ENCODE results near the gene RETREG2. TPM values are rescaled to one million over a fixed set of nuclear protein-coding genes. Genes with fewer than 3 reads are reported as not detected.

The RETREG2 gene
- total RNA-seq, 4 donors from 2014 or later = 82.3 to 122 (median 100) TPM

DNA sequence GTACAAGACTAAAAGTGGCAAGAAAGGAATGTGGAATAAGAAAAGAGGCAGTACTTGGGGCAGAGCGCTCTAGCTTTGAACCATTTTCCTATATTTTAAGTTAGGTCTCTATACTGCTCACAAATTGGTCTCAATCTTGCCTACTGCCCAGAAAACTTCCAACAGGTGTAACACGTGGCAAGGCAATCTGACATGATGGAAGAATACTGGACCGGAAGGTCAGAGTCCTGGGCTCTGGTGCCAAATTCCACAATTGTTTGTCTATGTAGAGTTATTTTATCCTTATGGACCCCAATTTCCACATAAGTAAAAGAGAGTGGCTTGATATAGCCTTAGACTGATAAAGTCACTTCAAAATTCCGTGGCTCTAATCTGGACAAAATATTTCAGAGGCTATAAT lies 46.3 kb upstream of the RETREG2 start:
- no peak for DNase-seq
- Histone ChIP-seq H3K27ac (no peak overlapping the region), H3K4me1 (peaks cover 0 to 2% of the 10 kb centered on the region in 2 donors), H3K9me3 (no peaks in the 10 kb centered on the region), H3K27me3 (no peaks in the 10 kb centered on the region), H3K4me3 (replicated peaks in 1 of 3) (no peak overlapping the region), H3K36me3 (no peaks in the 10 kb centered on the region)
- intact Hi-C loops (cut with DNase I) = no loop called here
- TF ChIP-seq, protein P1, sequence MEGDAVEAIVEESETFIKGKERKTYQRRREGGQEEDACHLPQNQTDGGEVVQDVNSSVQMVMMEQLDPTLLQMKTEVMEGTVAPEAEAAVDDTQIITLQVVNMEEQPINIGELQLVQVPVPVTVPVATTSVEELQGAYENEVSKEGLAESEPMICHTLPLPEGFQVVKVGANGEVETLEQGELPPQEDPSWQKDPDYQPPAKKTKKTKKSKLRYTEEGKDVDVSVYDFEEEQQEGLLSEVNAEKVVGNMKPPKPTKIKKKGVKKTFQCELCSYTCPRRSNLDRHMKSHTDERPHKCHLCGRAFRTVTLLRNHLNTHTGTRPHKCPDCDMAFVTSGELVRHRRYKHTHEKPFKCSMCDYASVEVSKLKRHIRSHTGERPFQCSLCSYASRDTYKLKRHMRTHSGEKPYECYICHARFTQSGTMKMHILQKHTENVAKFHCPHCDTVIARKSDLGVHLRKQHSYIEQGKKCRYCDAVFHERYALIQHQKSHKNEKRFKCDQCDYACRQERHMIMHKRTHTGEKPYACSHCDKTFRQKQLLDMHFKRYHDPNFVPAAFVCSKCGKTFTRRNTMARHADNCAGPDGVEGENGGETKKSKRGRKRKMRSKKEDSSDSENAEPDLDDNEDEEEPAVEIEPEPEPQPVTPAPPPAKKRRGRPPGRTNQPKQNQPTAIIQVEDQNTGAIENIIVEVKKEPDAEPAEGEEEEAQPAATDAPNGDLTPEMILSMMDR (IDR thresholded peaks at IDR 0.05) = no peak
- no peak for TF ChIP-seq POLR2A (IDR thresholded peaks at IDR 0.05)
- WGBS, 2 donors = 91 to 95% methylated on average over 4 of the region's 4 CpGs

DNA sequence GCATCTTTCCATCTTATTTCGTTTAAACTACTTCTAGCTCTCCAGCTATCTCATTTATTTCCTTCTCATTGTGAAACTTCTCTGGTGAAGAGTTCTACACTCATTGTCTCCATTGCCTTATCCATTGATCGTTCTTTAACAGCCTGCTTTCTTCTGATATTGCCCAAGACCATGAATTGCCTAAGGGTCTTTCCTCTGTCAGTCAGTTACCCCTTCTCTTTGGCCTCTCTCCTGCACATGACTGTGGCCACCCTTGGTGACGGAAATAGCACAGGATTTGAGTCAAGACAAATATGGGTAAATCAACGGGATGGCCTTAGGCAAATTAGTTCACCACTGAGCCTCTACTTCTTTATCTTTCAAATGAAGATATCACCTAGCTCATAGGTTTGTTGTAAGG lies 44.1 kb upstream of the RETREG2 start:
- no peaks in the 10 kb centered on the region for H3K4me1 ChIP-seq
- no peaks in the 10 kb centered on the region for H3K36me3 ChIP-seq
- H3K4me3 ChIP-seq (replicated peaks in 1 of 3) = no peak overlapping the region
- intact Hi-C loops (cut with DNase I) = no loop called here
- WGBS, 2 donors = 90 to 92% methylated on average over 4 of the region's 4 CpGs
- H3K27ac ChIP-seq = no peak overlapping the region
- no peaks in the 10 kb centered on the region for H3K9me3 ChIP-seq
- no peak for TF ChIP-seq POLR2A (IDR thresholded peaks at IDR 0.05)
- TF ChIP-seq, protein P1 (IDR thresholded peaks at IDR 0.05) = no peak
- no peak for DNase-seq
- no peaks in the 10 kb centered on the region for H3K27me3 ChIP-seq

DNA sequence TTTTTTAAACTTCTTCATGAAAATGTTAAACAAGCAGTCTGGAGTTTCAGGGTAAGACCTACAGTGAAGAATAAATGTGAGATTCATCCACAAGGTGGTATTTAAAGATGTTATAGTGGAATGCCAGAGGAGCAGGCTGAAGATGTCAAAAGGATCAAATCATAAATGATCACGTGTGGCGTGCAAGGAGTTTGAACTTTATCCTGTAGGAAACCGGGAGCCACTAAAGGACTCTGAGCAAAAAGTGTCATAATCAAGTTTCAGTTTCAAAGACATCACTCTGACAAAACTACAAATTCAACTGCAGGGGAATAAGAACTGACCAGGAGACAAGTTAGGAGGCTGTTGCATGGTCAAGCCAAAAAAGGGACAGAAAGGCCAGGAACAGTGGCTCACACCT lies 37.4 kb upstream of the RETREG2 start:
- no peaks in the 10 kb centered on the region for H3K4me1 ChIP-seq
- TF ChIP-seq, protein P1 (IDR thresholded peaks at IDR 0.05) = no peak
- no peak for TF ChIP-seq POLR2A (IDR thresholded peaks at IDR 0.05)
- H3K36me3 ChIP-seq = peaks cover 7 to 14% of the 10 kb centered on the region in 2 donors
- no peak overlapping the region for H3K4me3 ChIP-seq (replicated peaks in 1 of 3)
- WGBS, 2 donors = 91 to 97% methylated on average over 3 of the region's 3 CpGs
- no peak for DNase-seq
- no peaks in the 10 kb centered on the region for H3K9me3 ChIP-seq
- H3K27me3 ChIP-seq = no peaks in the 10 kb centered on the region
- intact Hi-C loops (cut with DNase I) = no loop called here
- H3K27ac ChIP-seq = no peak overlapping the region

DNA sequence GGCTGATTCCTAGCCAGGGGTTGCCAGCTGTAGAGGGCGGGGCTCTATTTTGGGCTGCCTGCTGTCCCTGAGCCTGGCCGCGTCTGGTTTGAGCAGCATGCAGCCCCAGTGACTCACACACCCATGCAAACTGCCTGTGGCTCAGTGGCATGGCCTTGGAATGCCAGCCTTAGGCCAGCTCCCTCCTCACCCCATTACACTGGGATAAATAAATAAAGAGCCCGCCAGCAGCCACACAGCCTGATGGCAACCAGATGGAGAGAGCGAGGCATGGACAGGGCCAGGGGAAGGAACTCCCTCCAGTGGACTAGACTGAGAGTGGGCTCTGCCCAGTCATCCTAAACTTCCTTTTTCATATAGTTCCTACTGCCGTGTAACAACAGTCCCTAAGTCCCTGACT lies 35.7 kb upstream of the RETREG2 start:
- Histone ChIP-seq H3K27me3 (no peaks in the 10 kb centered on the region), H3K4me3 (replicated peaks in 1 of 3) (no peak overlapping the region), H3K36me3 (peaks cover 14 to 15% of the 10 kb centered on the region in 2 donors), H3K9me3 (no peaks in the 10 kb centered on the region), H3K27ac (no peak overlapping the region), H3K4me1 (no peaks in the 10 kb centered on the region)
- no peak for DNase-seq
- intact Hi-C loops (cut with DNase I) = no loop called here
- WGBS, 2 donors = 95 to 98% methylated on average over 6 of the region's 6 CpGs
- TF ChIP-seq, protein P1 (IDR thresholded peaks at IDR 0.05) = no peak
- TF ChIP-seq POLR2A (IDR thresholded peaks at IDR 0.05) = no peak

DNA sequence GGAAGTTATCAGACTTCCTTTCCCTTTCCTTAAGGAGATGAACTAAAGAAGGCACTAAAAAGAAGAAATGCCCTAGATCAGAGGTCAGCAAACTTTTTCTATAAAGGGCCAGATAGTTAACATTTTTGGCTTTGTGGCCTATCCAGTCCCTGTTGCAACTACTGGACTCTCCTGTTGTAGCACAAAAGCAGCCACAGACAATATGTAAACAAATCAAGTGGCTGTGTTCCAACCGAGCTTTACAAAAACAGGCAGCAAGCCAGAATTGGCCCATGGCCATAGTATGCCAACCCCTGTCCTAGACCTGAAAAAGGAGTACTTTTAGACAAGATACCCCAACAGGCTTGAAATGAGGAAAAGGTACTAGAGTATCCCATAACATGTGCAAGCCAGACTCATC lies 28.4 kb upstream of the RETREG2 start:
- no peak for TF ChIP-seq POLR2A (IDR thresholded peaks at IDR 0.05)
- TF ChIP-seq, protein P1 (IDR thresholded peaks at IDR 0.05) = no peak
- H3K4me1 ChIP-seq = peaks cover 10 to 13% of the 10 kb centered on the region in 2 donors
- WGBS, 2 donors = 0 to 8% methylated on average over 1 of the region's 1 CpG
- peak overlapping the region in 1 of 3 donors; percentile 16 for H3K27ac ChIP-seq
- no peaks in the 10 kb centered on the region for H3K9me3 ChIP-seq
- H3K4me3 ChIP-seq (replicated peaks in 1 of 3) = no peak overlapping the region
- peaks cover 0 to 15% of the 10 kb centered on the region in 2 donors for H3K36me3 ChIP-seq
- DNase-seq = peak; percentile 40 to 43
- no peaks in the 10 kb centered on the region for H3K27me3 ChIP-seq
- intact Hi-C loops (cut with DNase I) = no loop called here
